SK-N-SH treated with all-trans-retinoic acid at 6 μM for 48 hours (cell line): ENCODE measurements around the gene MNX1.

Experiments used
- ATAC-seq: fragments of 200-7000 bp; cut with Tn5 transposase; 3 replicates; pipeline ENCODE4 v1.9.1; 2020; ENCODE audit warnings: mild to moderate bottlenecking, moderate library complexity
- ARNTL ChIP-seq: fragments of 450-650 bp; formaldehyde crosslinking; IDR thresholded peaks from 2 replicates; pipeline ENCODE4 v1.5.0; 2020; ENCODE audit warnings: low read depth, mild to moderate bottlenecking, moderate library complexity, borderline replicate concordance
- BACH2 ChIP-seq: fragments of 250-450 bp; sonication (Bioruptor Pico); IDR thresholded peaks from 2 replicates; pipeline ENCODE4 v1.9.0; 2021; ENCODE audit warnings: mild to moderate bottlenecking, borderline replicate concordance
- CREB5 ChIP-seq: fragments of 250-450 bp; sonication (Bioruptor Pico); IDR thresholded peaks from 2 replicates; pipeline ENCODE4 v1.5.1; 2020; ENCODE audit warnings: low read depth, mild to moderate bottlenecking, moderate library complexity
- CSDC2 ChIP-seq: fragments of 250-450 bp; sonication (Bioruptor Pico); IDR thresholded peaks from 2 replicates; pipeline ENCODE4 v1.5.0; 2020; ENCODE audit warnings: mild to moderate bottlenecking, moderate library complexity
- CSRNP3 ChIP-seq: fragments of 250-450 bp; sonication (Bioruptor Pico); IDR thresholded peaks from 2 replicates; pipeline ENCODE4 v1.5.1; 2021; ENCODE audit warnings: mild to moderate bottlenecking, moderate library complexity
- ESRRG ChIP-seq: fragments of 250-450 bp; sonication (Bioruptor Pico); IDR thresholded peaks from 2 replicates; pipeline ENCODE4 v1.6.1; 2021; ENCODE audit warnings: mild to moderate bottlenecking
- ISL1 ChIP-seq: fragments of 250-450 bp; sonication (Bioruptor Pico); IDR thresholded peaks from 2 replicates; pipeline ENCODE4 v2.1.2; 2022; ENCODE audit warnings: mild to moderate bottlenecking, moderate library complexity
- OSR1 ChIP-seq: fragments of 250-450 bp; sonication (Bioruptor Pico); IDR thresholded peaks from 2 replicates; pipeline ENCODE4 v1.8.0; 2022; ENCODE audit warnings: moderate library complexity, mild to moderate bottlenecking, inconsistent platforms
- PPARA ChIP-seq: fragments of 250-450 bp; sonication (Bioruptor Pico); IDR thresholded peaks from 2 replicates; pipeline ENCODE4 v1.5.0; 2020; ENCODE audit warnings: mild to moderate bottlenecking, borderline replicate concordance
- RARB ChIP-seq: fragments of 250-450 bp; sonication (Bioruptor Pico); IDR thresholded peaks from 2 replicates; pipeline ENCODE4 v1.8.0; 2021; ENCODE audit warnings: mild to moderate bottlenecking, moderate library complexity
- TCF4 ChIP-seq: fragments of 250-450 bp; sonication (Bioruptor Pico); IDR thresholded peaks from 2 replicates; pipeline ENCODE4 v1.8.0; 2021; ENCODE audit warnings: mild to moderate bottlenecking, moderate library complexity, borderline replicate concordance
- TOX ChIP-seq: fragments of 250-450 bp; sonication (Bioruptor Pico); IDR thresholded peaks from 2 replicates; pipeline ENCODE4 v1.8.0; 2021; ENCODE audit warnings: mild to moderate bottlenecking, moderate library complexity, borderline replicate concordance
- TSHZ2 ChIP-seq: fragments of 250-450 bp; sonication (Bioruptor Pico); IDR thresholded peaks from 2 replicates; pipeline ENCODE4 v1.5.0; 2020; ENCODE audit warnings: mild to moderate bottlenecking, moderate library complexity
- ZC3H10 ChIP-seq: fragments of 250-450 bp; sonication (Bioruptor Pico); IDR thresholded peaks from 2 replicates; pipeline ENCODE4 v1.5.1; 2021; ENCODE audit warnings: mild to moderate bottlenecking, moderate library complexity
- ZNF565 ChIP-seq: fragments of 450-650 bp; formaldehyde crosslinking; conservative IDR thresholded peaks from 2 replicates; pipeline ENCODE4 v1.5.0; 2020; ENCODE audit warnings: low read depth, mild to moderate bottlenecking, moderate library complexity
- ZNF8 ChIP-seq: fragments of 450-650 bp; formaldehyde crosslinking; IDR thresholded peaks from 2 replicates; pipeline ENCODE4 v1.5.0; 2020; ENCODE audit warnings: mild to moderate bottlenecking, moderate library complexity
- TF ChIP-seq, protein P1 (sequence below): fragments of 250-450 bp; sonication (Bioruptor Pico); IDR thresholded peaks from 2 replicates; pipeline ENCODE4 v1.8.0; 2021; ENCODE audit warnings: low read depth, mild to moderate bottlenecking, moderate library complexity, borderline replicate concordance
- TF ChIP-seq, protein P2 (sequence below): fragments of 250-450 bp; sonication (Bioruptor Pico); IDR thresholded peaks from 2 replicates; pipeline ENCODE4 v1.8.0; 2020; ENCODE audit warnings: mild to moderate bottlenecking, moderate library complexity, borderline replicate concordance

Gene MNX1

DNA sequence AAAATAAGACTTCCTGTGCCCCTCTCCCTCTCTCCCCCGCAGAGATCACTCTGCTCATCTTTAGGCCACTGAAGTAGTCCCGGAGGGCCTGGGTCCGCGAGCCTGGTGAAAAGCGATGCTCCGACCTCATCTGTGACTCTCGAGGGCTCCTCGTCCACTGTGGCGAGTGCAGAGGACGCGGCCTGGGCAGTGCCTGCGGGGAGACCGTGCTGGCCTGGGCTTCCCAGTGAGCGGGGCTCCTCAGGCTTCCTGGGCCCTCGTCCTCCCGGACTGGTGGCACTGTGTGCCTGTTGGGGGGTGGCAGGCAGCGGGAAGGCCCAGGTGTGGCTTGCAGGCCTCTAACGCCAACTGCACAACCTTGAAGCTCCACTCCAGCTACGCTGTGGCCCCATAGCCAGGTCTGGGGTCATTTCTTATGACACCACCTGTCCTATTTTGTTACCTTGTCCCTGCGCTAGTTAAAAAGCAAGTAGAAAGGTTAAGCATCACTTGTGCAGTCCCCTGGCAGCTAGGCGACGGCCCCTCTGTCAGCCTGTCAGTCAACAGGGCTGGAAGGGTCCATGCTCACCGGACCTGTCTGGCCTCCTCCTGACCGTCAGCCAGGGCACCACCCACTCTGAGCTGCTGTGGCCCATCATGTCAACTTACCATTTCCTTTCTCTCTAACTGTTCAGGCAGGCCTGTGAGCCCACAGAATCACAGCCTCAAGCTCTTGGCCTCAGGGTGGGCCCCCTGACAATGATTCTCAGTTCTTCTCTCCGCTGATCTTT is 20.5 kb downstream of the MNX1 start:
- no peak for ATAC-seq

DNA sequence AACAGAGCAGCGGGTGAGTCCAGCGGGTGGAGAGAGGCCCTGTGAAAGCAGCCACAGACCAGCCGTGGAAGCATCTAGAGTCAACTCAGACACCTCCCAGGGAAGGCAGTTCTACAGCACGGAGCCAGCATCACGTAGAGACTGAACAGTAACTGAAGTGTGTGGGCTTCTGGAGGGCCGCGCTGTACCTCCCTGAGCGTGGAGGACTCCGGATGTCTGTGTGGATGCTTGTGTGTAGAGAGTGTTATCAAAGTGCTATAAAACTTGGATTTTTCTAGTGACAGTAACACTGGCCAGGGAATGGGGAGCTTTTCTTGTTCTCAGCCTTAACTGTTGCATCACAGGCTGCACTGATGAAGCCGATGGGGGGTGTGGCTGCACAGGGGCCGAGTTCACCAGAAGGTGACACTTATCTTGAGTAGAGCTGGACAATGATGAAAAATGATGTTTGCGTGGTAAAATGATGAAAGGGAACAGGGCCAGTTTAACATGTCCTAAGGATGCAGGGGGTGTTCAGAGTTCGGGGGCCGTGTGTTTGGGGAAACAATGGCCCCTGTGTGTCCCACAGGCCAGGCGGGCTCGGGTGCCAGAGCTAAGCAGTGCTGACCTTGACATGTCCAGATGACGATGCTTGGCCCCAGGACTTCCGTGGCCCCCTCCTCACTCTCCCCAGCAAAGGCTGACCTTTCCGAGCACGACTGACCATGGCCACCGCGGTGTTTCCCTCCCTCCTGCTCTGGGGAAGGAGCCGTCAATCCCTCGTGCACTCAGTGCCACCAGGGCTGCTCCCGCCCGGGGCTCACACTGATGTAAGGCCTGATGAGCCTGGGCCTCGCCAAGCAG is 21.9 kb downstream of the MNX1 start:
- no peak for ATAC-seq
- TF ChIP-seq ZNF8 (CRISPR knock-in tag), result no peak
- TF ChIP-seq, protein P1, sequence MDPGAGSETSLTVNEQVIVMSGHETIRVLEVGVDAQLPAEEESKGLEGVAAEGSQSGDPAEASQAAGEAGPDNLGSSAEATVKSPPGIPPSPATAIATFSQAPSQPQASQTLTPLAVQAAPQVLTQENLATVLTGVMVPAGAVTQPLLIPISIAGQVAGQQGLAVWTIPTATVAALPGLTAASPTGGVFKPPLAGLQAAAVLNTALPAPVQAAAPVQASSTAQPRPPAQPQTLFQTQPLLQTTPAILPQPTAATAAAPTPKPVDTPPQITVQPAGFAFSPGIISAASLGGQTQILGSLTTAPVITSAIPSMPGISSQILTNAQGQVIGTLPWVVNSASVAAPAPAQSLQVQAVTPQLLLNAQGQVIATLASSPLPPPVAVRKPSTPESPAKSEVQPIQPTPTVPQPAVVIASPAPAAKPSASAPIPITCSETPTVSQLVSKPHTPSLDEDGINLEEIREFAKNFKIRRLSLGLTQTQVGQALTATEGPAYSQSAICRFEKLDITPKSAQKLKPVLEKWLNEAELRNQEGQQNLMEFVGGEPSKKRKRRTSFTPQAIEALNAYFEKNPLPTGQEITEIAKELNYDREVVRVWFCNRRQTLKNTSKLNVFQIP (CRISPR knock-in tag), result no peak
- no peak for TF ChIP-seq TSHZ2 (CRISPR knock-in tag)
- no peak for TF ChIP-seq OSR1 (CRISPR knock-in tag)
- TF ChIP-seq ISL1 (CRISPR knock-in tag), result no peak
- TF ChIP-seq ARNTL, result no peak
- no peak for TF ChIP-seq ESRRG (CRISPR knock-in tag)
- TF ChIP-seq CREB5, result no peak
- TF ChIP-seq TCF4, result no peak
- no peak for TF ChIP-seq BACH2
- no peak for TF ChIP-seq ZC3H10 (CRISPR knock-in tag)
- no peak for TF ChIP-seq TOX (CRISPR knock-in tag)
- TF ChIP-seq PPARA, result no peak
- TF ChIP-seq, protein P2, sequence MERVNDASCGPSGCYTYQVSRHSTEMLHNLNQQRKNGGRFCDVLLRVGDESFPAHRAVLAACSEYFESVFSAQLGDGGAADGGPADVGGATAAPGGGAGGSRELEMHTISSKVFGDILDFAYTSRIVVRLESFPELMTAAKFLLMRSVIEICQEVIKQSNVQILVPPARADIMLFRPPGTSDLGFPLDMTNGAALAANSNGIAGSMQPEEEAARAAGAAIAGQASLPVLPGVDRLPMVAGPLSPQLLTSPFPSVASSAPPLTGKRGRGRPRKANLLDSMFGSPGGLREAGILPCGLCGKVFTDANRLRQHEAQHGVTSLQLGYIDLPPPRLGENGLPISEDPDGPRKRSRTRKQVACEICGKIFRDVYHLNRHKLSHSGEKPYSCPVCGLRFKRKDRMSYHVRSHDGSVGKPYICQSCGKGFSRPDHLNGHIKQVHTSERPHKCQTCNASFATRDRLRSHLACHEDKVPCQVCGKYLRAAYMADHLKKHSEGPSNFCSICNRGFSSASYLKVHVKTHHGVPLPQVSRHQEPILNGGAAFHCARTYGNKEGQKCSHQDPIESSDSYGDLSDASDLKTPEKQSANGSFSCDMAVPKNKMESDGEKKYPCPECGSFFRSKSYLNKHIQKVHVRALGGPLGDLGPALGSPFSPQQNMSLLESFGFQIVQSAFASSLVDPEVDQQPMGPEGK (CRISPR knock-in tag), result no peak
- TF ChIP-seq CSRNP3 (CRISPR knock-in tag), result no peak

More for the DNA sequence above, 20.5 kb downstream of the MNX1 start:
- TF ChIP-seq CSDC2 (CRISPR knock-in tag) (no peak), ARNTL (no peak), TCF4 (no peak), ZC3H10 (CRISPR knock-in tag) (no peak), ZNF8 (CRISPR knock-in tag) (no peak), ESRRG (CRISPR knock-in tag) (no peak), ZNF565 (CRISPR knock-in tag) (no peak), RARB (CRISPR knock-in tag) (no peak), OSR1 (CRISPR knock-in tag) (no peak), TSHZ2 (CRISPR knock-in tag) (no peak), PPARA (no peak)
- TF ChIP-seq, protein P1 (CRISPR knock-in tag), result no peak
